ENCODE data around the gene HCRTR1. TPM values are rescaled to one million over a fixed set of nuclear protein-coding genes. Genes with fewer than 3 reads are reported as not detected.

The HCRTR1 gene
- total RNA-seq, 4 donors from 2014 or later: 0.40 to 5.6 (median 1.3) TPM

- peak; percentile 98 to 99 for DNase-seq
- Histone ChIP-seq H3K4me1 (peaks cover 43 to 65% of the 10 kb centered on the region in 2 donors), H3K27ac (peak overlapping the region; percentile 80 to 88 (median 81))
Measured at GRCh38 chr1:31669786-31670592, 52.5 kb downstream of the HCRTR1 start.

GRCh38 chr1:31670593-31670964 lies 53.1 kb downstream of the HCRTR1 start:
- Histone ChIP-seq H3K4me3 (replicated peaks in 1 of 3) (no peak overlapping the region), H3K27ac (peak overlapping the region; percentile 80 to 88 (median 81)), H3K4me1 (peaks cover 37 to 59% of the 10 kb centered on the region in 2 donors), H3K9me3 (no peaks in the 10 kb centered on the region), H3K36me3 (no peaks in the 10 kb centered on the region), H3K27me3 (no peaks in the 10 kb centered on the region)
- intact Hi-C loops (cut with DNase I): no loop called here
- WGBS, 2 donors: 62 to 76% methylated on average over 6 of the region's 6 CpGs
- DNase-seq: no peak
- TF ChIP-seq POLR2A (IDR thresholded peaks at IDR 0.05): no peak
- TF ChIP-seq, protein P1, sequence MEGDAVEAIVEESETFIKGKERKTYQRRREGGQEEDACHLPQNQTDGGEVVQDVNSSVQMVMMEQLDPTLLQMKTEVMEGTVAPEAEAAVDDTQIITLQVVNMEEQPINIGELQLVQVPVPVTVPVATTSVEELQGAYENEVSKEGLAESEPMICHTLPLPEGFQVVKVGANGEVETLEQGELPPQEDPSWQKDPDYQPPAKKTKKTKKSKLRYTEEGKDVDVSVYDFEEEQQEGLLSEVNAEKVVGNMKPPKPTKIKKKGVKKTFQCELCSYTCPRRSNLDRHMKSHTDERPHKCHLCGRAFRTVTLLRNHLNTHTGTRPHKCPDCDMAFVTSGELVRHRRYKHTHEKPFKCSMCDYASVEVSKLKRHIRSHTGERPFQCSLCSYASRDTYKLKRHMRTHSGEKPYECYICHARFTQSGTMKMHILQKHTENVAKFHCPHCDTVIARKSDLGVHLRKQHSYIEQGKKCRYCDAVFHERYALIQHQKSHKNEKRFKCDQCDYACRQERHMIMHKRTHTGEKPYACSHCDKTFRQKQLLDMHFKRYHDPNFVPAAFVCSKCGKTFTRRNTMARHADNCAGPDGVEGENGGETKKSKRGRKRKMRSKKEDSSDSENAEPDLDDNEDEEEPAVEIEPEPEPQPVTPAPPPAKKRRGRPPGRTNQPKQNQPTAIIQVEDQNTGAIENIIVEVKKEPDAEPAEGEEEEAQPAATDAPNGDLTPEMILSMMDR (IDR thresholded peaks at IDR 0.05): no peak

More at GRCh38 chr1:31669786-31670592, 52.5 kb downstream of the HCRTR1 start:
- TF ChIP-seq, protein P1 (IDR thresholded peaks at IDR 0.05): peak in 3 of 6 experiments; percentile 6 to 51 (median 34)
- peak in 1 of 2 donors; percentile 77 for TF ChIP-seq POLR2A (IDR thresholded peaks at IDR 0.05)
- intact Hi-C loops (cut with DNase I): loop anchor here (5.0 to 10.0 kb wide), 2 partner anchors 37 to 295 kb away; no protein-coding TSS in a partner anchor
- Histone ChIP-seq H3K9me3 (no peaks in the 10 kb centered on the region), H3K4me3 (replicated peaks in 1 of 3) (no peak overlapping the region), H3K36me3 (no peaks in the 10 kb centered on the region), H3K27me3 (no peaks in the 10 kb centered on the region)
- 4 to 12% methylated on average over 21 to 30 of the region's 30 CpGs for WGBS, 2 donors

GRCh38 chr1:31671147-31671546 lies 53.7 kb downstream of the HCRTR1 start:
- peaks cover 31 to 54% of the 10 kb centered on the region in 2 donors for H3K4me1 ChIP-seq
- WGBS, 2 donors: 86% methylated on average over 9 to 11 of the region's 11 CpGs

GRCh38 chr1:31671561-31672201 lies 54.2 kb downstream of the HCRTR1 start:
- no peaks in the 10 kb centered on the region for H3K27me3 ChIP-seq
- H3K9me3 ChIP-seq: no peaks in the 10 kb centered on the region
- no peak for DNase-seq
- WGBS, 2 donors: 75 to 87% methylated on average over 8 of the region's 8 CpGs
- TF ChIP-seq, protein P1 (IDR thresholded peaks at IDR 0.05): no peak
- TF ChIP-seq POLR2A (IDR thresholded peaks at IDR 0.05): no peak
- H3K4me1 ChIP-seq: peaks cover 26 to 48% of the 10 kb centered on the region in 2 donors
- H3K4me3 ChIP-seq (replicated peaks in 1 of 3): no peak overlapping the region
- intact Hi-C loops (cut with DNase I): no loop called here
- no peaks in the 10 kb centered on the region for H3K36me3 ChIP-seq
- peak overlapping the region in 1 of 3 donors; percentile 80 for H3K27ac ChIP-seq

More at GRCh38 chr1:31671147-31671546, 53.7 kb downstream of the HCRTR1 start:
- Histone ChIP-seq H3K27me3 (no peaks in the 10 kb centered on the region), H3K27ac (peak overlapping the region; percentile 80 to 88 (median 81)), H3K4me3 (replicated peaks in 1 of 3) (no peak overlapping the region), H3K36me3 (no peaks in the 10 kb centered on the region), H3K9me3 (no peaks in the 10 kb centered on the region)
- intact Hi-C loops (cut with DNase I): no loop called here
- TF ChIP-seq, protein P1 (IDR thresholded peaks at IDR 0.05): no peak
- DNase-seq: no peak

DNA sequence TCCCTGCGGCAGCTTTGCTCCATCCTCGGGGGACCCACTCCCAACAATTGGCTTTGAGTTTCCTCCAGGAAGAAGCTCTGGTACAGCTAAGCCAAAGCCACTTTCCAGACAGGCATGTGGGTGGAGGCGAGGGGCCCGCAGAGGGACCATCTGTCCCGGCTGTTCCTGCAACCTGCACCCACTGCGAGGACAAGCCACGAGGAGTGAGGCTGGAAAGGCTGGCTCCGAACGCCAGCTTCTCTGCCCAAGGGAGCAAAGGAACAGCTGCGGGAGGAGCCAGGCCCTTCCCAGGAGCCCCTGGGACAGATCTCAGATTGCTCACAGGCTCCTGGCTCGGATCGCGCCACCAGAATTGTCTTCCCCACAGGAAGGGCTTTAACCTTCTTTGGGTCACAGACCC lies 55.5 kb downstream of the HCRTR1 start:
- Histone ChIP-seq H3K4me3 (replicated peaks in 1 of 3) (no peak overlapping the region), H3K4me1 (peaks cover 20 to 35% of the 10 kb centered on the region in 2 donors), H3K36me3 (no peaks in the 10 kb centered on the region), H3K27me3 (no peaks in the 10 kb centered on the region), H3K27ac (no peak overlapping the region), H3K9me3 (no peaks in the 10 kb centered on the region)
- intact Hi-C loops (cut with DNase I): no loop called here
- WGBS, 2 donors: 76 to 84% methylated on average over 7 to 11 of the region's 13 CpGs
- DNase-seq: no peak
- no peak for TF ChIP-seq POLR2A (IDR thresholded peaks at IDR 0.05)

Data from thyroid gland (tissue), 4 donors.